Aorta (tissue), 5 donors: Measurements from ENCODE around the gene IFNA7. TPM values are rescaled to one million over a fixed set of nuclear protein-coding genes. Genes with fewer than 3 reads are reported as not detected.
"Not testable (repeated sequence)": the region's sequence is repeated elsewhere in the genome, so short reads cannot be mapped to it uniquely, and the experiment has no call there.

Experiments
- ATAC-seq: fragments of 200-7000 bp; cut with Tn5 transposase; one replicate; pipeline ENCODE4 v1.9.1; 2022; ENCODE audit warnings: moderate library complexity; ENCODE audit not compliant: low FRiP score
- DNase-seq, 2 donors: peaks; one replicate each; pipeline ENCODE4 v3.0.0-alpha.2; 2020
- H3K27ac ChIP-seq, 2 donors: one replicate each; pipeline ENCODE4 v1.5.1; 2013; ENCODE audit warnings: low read length in 2 of 2, mild to moderate bottlenecking in 2 of 2, moderate library complexity in 2 of 2, control low read depth in 1 of 2, inconsistent platforms in 1 of 2, low read depth in 1 of 2
- H3K27me3 ChIP-seq, 2 donors: one replicate each; pipeline ENCODE4 v1.6.1; 2013; ENCODE audit warnings: control low read depth in 1 of 2, low read length in 1 of 2, mild to moderate bottlenecking in 1 of 2, moderate library complexity in 1 of 2; ENCODE audit not compliant: insufficient read depth in 2 of 2, control insufficient read depth in 1 of 2
- H3K36me3 ChIP-seq, 2 donors: one replicate each; pipeline ENCODE4 v1.6.1; 2013; ENCODE audit warnings: control low read depth in 1 of 2, low read length in 1 of 2, mild to moderate bottlenecking in 1 of 2; ENCODE audit not compliant: insufficient read depth in 2 of 2, control insufficient read depth in 1 of 2
- H3K4me1 ChIP-seq, 2 donors: one replicate each; pipeline ENCODE4 v1.6.1; 2013; ENCODE audit warnings: low read length in 2 of 2, control low read depth in 1 of 2, mild to moderate bottlenecking in 1 of 2, moderate library complexity in 1 of 2; ENCODE audit not compliant: insufficient read depth in 2 of 2, control insufficient read depth in 1 of 2
- H3K4me3 ChIP-seq, 2 donors: one replicate each; pipeline ENCODE4 v1.5.1; 2013; ENCODE audit warnings: low read length in 2 of 2, control low read depth in 1 of 2, mild to moderate bottlenecking in 1 of 2
- H3K9me3 ChIP-seq: one replicate; pipeline ENCODE4 v1.6.1; 2013; ENCODE audit warnings: mild to moderate bottlenecking, low read length; ENCODE audit not compliant: control insufficient read depth
- WGBS, 2 donors: extraction: QIAGEN DNeasy Blood & Tissue Kit; methylation state at CpG; one replicate each; pipeline ENCODE4 v1.1.7; 2013; 5-methylcytosine and 5-hydroxymethylcytosine counted together
- intact Hi-C, 2 donors: fragments of 100-400 bp; cut with DNase I; formaldehyde crosslinking; loops; one replicate each; pipeline versions ENCODE4 v1.14.2 to v1.15.0; 2022
- polyA plus RNA-seq, 2 donors: library from polyadenylated mRNA; stranded (reverse); fragments of 200-250 nt; gene quantifications; one replicate each; pipeline ENCODE4 v1.2.3, GENCODE V29; 2013
- total RNA-seq, 2 donors: library from RNA; stranded (reverse); fragmentation: NEBNext Ultra II Directional; extraction: Animal tissue kit (Norgen Biotek cat#: 25700); gene quantifications; one replicate each; pipeline ENCODE4 v1.2.1, GENCODE V29; 2021
- donor health status: healthy with polysubstance abuse.
- donor health status: Bipolar disorder and iron deficiency.
- donor health status: DM: no; HTN: no; CAD: no.
- donor health status: DM: no; HTN: no; CAD: no.
- donor health status: DM: yes; HTN: yes; CAD: no.

Gene IFNA7
- total and polyA plus RNA-seq, 4 donors = not detected

DNA sequence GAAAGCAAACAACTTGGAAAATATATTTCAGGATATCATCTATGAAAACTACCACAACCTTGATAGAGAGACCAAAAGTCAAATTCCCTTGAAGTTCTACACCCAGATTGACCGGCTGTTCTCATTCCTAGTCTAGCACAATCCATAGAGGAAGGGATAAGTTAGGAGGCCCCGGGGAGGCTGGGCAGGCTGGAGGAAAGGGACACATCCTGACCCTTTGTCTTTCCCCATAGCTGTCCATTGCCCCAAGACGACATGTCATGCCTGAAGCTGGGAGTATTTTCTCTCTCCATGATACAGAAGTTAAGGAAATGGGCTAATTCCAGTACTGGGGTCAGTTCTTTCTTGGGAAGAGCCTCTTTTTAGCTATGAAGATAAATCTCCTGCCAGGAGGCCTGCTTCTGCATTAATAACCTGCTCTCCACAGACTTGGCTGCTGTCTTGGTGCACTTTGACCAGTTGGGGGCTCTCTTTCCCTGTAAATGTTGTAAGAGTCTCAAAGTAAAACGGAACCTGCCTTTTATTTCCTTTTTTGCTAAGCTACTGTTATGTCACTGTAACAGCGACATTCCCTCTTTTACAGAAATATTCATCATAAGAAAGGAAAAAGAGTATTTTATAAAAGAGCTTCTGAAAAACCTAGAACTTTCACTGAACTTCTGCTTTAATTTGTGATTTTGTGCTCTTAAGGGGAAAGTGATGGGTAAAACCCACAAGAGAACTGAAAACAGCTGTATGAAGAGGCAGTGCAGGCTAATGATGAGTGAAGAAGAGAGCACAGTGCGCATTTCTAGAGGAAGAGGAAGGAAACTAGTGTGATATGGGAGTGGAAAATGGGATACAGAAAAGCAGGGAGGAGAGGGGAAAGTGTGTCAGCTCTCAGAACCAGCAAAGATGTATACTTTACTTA is 6.9 kb downstream of the IFNA7 start:
- intact Hi-C loops = loop anchor here in 1 of 2 donors (10.0 kb wide), 1 partner anchor 600 kb away; no protein-coding TSS in a partner anchor
- not testable (repeated sequence) for H3K27me3 ChIP-seq, H3K4me3 ChIP-seq, ATAC-seq, DNase-seq, H3K27ac ChIP-seq, H3K36me3 ChIP-seq, H3K4me1 ChIP-seq, H3K9me3 ChIP-seq
- 25 to 36% methylated on average over 6 of the region's 6 CpGs for WGBS, 2 donors

DNA sequence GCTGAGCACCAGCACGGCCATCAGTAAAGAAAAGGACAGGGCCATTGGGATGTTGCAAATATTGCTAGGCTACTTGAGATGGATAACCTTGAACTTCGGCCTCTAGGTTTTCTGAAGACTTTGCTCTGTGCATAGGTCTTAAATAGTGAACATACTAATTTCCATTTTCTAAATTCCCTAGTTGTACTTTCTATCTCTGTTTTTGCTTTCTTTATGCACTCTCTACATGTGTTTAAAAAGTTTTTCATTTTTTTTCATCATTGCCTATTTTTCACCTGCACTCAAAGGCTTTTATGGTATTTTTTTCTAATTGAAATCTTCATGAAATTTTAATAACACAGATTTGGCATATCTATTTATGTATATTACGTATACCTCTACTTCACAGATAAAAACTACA is 14.5 kb downstream of the IFNA7 start, which contains the start of gene IFNA4:
IFNA4 (minus strand) TSS at position 101 of the 400 bp plus-strand sequence; CDS start at position 45, 56 bp downstream.
- H3K36me3 ChIP-seq, ATAC-seq, H3K27me3 ChIP-seq, DNase-seq, H3K27ac ChIP-seq, H3K4me3 ChIP-seq, H3K9me3 ChIP-seq, H3K4me1 ChIP-seq, intact Hi-C loops: not testable (repeated sequence)
- 65 to 80% methylated on average over 3 of the region's 3 CpGs for WGBS, 2 donors

DNA sequence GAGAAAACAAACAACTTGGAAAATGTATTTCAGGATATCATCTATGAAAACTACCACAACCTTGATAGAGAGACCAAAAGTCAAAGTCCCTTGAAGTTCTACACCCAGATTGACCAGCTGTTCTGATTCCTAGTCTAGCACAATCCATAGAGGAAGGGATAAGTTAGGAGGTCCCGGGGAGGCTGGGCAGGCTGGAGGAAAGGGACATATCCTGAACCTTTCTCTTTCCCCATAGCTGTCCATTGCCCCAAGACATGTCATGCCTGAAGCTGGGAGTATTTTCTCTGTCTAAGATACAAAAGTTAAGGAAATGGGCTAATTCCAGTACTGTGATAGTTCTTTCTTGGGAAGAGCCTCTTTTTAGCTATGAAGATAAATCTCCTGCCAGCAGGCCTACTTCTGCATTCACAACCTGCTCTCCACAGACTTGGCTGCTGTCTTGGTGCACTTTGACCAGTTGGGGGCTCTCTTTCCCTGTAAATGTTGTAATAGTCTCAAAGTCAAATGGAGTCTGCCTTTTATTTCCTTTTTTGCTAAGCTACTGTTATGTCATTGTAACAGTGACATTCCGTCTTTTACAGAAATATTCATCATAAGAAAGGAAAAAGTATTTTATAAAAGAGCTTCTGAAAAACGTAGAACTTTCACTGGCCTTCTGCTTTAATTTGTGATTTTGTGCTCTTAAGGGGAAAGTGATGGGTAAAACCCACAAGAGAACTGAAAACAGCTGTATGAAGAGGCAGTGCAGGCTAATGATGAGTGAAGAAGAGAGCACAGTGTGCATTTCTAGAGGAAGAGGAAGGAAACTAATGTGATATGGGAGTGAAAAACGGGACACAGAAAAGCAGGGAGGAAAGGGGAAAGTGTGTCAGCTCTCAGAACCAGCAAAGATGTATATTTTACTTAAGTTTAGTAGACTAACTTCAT is 18.9 kb downstream of the IFNA7 start:
- H3K4me1 ChIP-seq, ATAC-seq, H3K4me3 ChIP-seq, DNase-seq, H3K27me3 ChIP-seq, H3K36me3 ChIP-seq, H3K27ac ChIP-seq, H3K9me3 ChIP-seq, intact Hi-C loops: not testable (repeated sequence)
- 31 to 32% methylated on average over 4 of the region's 4 CpGs for WGBS, 2 donors

DNA sequence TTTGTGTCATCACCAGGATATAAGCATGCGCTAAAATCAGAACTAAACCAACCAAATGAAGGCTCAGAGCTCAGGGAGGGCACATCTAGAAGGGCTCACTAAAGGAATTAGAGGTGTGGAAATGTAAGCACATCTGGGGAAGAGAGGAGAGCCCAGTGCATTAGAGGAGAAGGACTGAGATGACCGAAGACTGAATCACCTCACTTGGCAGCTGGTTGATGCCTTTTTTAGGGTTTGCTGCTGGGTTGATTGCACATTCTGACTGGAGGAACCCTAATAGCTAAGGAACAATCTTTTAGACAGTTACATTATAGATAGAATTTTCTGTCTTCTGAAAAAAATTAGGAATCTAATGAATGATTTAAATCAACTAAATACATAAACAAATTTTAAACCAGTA is 27.3 kb downstream of the IFNA7 start:
- no peaks in the 10 kb centered on the region for H3K36me3 ChIP-seq
- H3K4me1 ChIP-seq = no peaks in the 10 kb centered on the region
- H3K4me3 ChIP-seq = no peak overlapping the region
- no peaks in the 10 kb centered on the region for H3K27me3 ChIP-seq
- intact Hi-C loops = no loop called here
- no peaks in the 10 kb centered on the region for H3K9me3 ChIP-seq
- DNase-seq (no peak), ATAC-seq (no peak)
- no peak overlapping the region for H3K27ac ChIP-seq
- 82 to 83% methylated on average over 2 of the region's 2 CpGs for WGBS, 2 donors

DNA sequence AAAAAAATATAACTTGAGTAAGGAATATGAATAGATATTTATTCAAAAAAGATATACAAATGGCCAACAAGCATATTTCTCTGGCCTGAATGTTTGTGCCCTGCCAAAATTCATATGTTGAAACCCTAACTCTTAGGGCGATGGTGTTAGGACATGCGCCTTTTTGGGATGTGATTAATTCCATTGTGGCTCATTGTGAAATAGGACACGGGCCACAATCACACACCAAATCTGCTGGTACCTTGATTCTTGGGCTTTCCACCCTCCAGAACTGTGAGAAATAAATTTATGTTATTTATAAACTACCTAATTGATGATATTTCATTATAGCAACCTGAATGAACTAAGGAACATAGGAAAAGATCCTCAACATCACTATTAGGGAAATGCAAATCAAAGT is 29.8 kb downstream of the IFNA7 start:
- no peak overlapping the region for H3K4me3 ChIP-seq

DNA sequence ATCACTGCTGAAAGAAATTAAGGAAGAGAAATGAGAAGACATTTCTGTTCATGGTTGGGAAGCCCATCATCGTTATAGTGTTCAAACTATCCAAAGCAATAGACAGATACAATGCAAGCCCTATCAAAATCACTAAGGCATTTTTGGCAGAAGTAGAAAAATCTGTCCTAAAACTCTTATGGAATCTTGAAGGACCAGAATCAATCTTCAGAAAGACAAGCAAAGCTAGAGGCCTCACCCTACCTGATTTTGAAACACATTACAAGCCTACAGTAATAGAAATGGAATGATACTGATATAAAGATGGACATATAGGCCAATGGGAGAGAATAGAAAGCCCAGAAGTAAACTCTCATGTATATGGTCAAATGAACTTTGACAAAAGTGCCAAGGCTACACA is 30.7 kb downstream of the IFNA7 start:
- H3K27me3 ChIP-seq = no peaks in the 10 kb centered on the region
- intact Hi-C loops = no loop called here
- no peaks in the 10 kb centered on the region for H3K36me3 ChIP-seq
- no peak overlapping the region for H3K4me3 ChIP-seq
- no peaks in the 10 kb centered on the region for H3K9me3 ChIP-seq
- 74 to 77% methylated on average over 1 of the region's 1 CpG for WGBS, 2 donors
- no peak overlapping the region for H3K27ac ChIP-seq
- no peak for DNase-seq
- no peak for ATAC-seq
- H3K4me1 ChIP-seq = no peaks in the 10 kb centered on the region

More for the DNA sequence above, 29.8 kb downstream of the IFNA7 start:
- intact Hi-C loops = no loop called here
- DNase-seq (no peak), ATAC-seq (no peak)
- H3K36me3 ChIP-seq = no peaks in the 10 kb centered on the region
- no peaks in the 10 kb centered on the region for H3K4me1 ChIP-seq
- no peaks in the 10 kb centered on the region for H3K27me3 ChIP-seq
- H3K9me3 ChIP-seq = no peaks in the 10 kb centered on the region
- no peak overlapping the region for H3K27ac ChIP-seq
- WGBS, 2 donors = 85 to 86% methylated on average over 3 of the region's 3 CpGs

DNA sequence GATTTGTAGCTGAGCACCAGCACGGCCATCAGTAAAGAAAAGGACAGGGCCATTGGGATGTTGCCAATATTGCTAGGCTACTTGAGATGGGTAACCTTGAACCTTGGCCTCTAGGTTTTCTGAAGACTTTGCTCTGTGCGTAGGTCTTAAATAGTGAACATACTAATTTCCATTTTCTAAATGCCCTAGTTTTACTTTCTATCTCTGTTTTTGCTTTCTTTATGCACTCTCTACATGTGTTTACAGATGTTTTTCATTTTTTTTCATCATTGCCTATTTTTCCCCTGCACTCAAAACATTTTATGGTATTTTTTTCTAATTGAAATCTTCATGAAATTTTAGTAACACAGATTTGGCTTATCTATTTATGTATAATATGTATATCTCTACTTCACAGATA is 35.4 kb downstream of the IFNA7 start, which contains the start of gene IFNA21:
IFNA21 (minus strand) TSS at position 101 of the 400 bp plus-strand sequence; CDS start at position 53, 48 bp downstream.
- DNase-seq = not testable (repeated sequence)
- 58 to 67% methylated on average over 2 of the region's 2 CpGs for WGBS, 2 donors

DNA sequence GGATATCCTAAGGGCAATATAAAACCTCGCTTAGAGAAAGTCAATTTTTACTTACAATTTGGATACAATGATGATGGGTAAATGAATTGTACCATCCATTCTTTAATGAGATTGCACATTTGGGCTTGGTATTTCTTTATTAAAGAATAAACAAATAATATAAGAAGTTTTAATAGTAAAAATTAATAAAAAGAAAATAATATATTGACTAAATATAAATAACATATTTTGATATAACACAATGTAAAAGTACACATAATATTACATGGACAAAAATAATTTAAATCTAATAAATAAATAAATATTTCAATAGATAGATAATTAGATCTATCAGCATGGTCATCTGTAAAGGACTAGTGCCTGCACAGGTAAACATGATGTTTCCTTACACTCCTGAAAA is 36.5 kb downstream of the IFNA7 start:
- H3K4me1 ChIP-seq = no peaks in the 10 kb centered on the region
- H3K27ac ChIP-seq = no peak overlapping the region
- H3K9me3 ChIP-seq = no peaks in the 10 kb centered on the region
- 84 to 90% methylated on average over 1 of the region's 1 CpG for WGBS, 2 donors
- peaks cover 0 to 1% of the 10 kb centered on the region in 2 donors for H3K27me3 ChIP-seq
- no peak for DNase-seq
- intact Hi-C loops = no loop called here
- ATAC-seq = no peak
- H3K36me3 ChIP-seq = no peaks in the 10 kb centered on the region
- H3K4me3 ChIP-seq = no peak overlapping the region

More for the DNA sequence above, 35.4 kb downstream of the IFNA7 start, which contains the start of gene IFNA21:
- H3K4me3 ChIP-seq, H3K4me1 ChIP-seq, H3K27me3 ChIP-seq, ATAC-seq, intact Hi-C loops, H3K27ac ChIP-seq, H3K36me3 ChIP-seq, H3K9me3 ChIP-seq: not testable (repeated sequence)
